HG02981 (cell line): Measurements from ENCODE around the gene GRAMD1C.

Experiments used
- ATAC-seq: cut with Tn5 transposase; IDR thresholded peaks from one replicate; pipeline ENCODE4 v1.9.1; 2021; ENCODE audit warnings: mild to moderate bottlenecking, moderate library complexity; ENCODE audit not compliant: unreplicated experiment

The GRAMD1C gene

DNA sequence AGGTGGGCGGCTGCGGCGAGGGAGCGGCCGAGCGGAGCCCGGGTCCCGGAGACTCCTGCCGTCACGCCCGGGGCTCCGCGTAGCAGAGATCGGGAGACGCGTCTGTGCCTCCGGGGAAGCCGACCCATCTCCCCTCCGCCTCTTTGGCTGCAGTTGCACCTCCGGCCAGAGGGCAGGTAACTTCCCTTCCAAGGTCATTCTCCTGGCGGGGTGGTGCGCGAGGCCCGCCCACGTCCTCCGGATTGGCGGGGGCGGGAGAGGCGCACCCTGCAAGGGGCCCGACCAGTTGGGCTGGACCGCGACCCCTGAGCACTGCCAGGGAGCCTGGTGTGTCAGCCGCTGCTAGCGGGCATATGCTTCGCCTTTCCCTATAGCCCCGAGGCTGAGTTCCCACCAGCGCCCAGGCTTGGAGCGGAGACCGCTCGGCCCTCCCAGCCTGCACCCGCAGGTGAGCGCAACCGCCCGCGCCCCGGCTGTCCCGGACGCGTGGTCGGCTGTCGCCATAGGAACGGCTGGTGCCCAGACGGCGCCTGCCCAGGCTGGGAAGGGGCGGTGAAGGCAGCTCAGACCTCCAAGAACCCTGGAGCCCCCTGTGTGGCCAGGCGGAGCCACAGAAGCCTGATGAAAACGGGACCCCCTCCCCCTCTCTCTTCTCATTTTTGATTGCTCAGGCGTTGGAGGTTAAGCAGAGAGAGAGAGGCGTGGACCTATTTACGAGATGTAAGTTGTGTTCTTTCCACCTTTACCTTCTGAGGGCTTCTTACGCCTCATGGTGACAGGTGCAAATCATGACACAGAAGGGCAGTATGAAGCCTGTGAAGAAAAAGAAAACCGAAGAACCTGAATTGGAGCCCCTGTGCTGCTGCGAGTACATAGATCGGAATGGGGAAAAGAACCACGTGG lies 109.7 kb downstream of the GRAMD1C start:
- peak; percentile 43 for ATAC-seq

DNA sequence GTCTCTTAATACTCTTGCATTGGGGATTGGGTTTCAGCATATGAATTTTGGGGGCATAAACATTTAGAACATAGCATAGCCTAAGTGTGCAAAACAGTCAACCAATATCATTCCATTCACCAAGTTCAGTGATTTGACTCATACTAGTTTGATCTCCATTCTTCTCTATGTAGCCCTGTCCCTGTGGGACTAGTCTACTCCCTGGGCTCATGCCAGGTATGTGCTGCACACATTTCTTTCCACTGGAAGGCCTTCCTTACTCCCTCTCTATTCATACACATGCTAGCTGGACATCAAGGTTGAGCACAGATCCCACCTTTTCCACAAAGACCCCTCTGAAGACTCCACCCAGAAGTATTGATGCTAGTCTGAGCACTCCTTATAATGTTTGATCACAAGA lies 114.3 kb downstream of the GRAMD1C start:
- ATAC-seq, result no peak

DNA sequence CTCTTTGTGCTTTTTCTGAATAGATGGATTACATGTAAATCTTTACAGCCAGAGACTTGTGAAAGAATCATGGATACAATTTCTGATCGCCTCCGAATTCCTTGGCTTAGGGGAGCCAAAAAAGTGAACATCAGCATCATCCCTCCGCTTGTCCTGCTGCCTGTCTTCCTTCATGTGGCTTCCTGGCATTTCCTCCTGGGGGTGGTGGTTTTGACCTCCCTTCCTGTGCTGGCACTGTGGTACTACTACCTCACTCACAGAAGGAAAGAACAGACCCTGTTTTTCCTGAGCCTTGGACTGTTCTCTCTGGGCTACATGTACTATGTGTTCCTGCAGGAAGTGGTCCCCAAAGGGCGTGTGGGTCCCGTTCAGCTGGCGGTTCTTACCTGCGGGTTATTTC lies 115.1 kb downstream of the GRAMD1C start:
- no peak for ATAC-seq

DNA sequence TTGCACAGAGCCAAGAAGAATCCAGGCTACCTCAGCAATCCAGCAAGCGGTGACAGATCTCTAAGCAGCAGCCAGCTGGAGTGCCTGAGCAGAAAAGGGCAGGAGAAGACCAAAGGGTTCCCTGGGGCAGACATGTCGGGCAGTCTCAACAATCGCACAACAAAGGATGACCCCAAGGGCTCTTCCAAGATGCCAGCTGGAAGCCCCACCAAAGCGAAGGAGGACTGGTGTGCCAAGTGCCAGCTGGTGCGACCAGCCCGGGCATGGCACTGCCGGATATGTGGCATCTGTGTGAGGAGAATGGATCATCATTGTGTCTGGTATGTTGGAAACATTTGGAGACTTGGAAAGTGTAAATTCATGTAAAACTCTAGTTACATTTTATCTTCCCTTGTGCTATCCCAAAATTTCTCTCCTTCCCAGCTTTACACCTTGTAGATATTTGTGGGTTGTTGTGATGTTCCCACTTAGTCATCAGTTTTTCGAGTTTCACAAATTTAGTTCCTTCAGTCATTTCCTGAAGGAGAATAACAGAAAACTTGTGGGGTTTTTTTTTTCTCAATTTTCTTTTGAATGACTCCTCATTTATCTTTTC lies 115.6 kb downstream of the GRAMD1C start:
- ATAC-seq, result no peak

DNA sequence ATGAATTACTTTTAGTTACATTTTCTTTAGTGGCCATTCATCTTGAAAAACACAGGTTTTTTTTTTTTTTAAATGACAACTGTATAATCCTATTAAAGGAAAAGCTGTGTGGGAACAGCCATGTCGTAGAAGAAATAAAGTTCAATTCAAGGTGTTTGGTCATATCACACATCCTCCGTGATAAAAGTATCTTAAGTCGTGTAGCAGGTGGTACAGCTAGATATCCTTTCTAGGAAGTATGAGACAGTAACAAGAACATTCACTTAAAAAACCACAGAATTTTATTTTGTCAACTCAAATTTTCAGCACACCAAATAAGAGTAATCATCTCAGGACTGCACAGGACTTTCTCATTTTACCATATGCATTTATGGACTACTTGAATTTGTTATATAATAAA lies 125.3 kb downstream of the GRAMD1C start:
- ATAC-seq, result no peak

DNA sequence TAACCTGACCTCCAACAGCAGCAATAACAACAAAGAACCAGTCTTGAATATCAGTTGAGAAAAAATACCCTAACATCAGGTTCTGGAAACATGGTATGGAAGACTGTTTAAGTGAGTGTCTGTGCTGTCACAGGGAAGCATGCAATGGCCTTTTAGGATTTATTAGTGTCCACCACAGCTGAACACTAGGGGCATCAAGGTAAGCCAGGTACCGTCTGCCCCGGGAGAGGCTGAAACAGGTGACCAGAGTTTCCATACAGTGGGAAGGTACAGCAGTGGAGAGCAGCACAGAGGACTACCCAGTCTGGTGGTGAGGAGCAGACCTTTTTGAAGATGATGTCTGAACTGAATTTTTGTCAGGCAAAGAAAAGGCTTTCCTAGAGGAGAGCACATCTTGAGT lies 127.6 kb downstream of the GRAMD1C start:
- ATAC-seq, result no peak

DNA sequence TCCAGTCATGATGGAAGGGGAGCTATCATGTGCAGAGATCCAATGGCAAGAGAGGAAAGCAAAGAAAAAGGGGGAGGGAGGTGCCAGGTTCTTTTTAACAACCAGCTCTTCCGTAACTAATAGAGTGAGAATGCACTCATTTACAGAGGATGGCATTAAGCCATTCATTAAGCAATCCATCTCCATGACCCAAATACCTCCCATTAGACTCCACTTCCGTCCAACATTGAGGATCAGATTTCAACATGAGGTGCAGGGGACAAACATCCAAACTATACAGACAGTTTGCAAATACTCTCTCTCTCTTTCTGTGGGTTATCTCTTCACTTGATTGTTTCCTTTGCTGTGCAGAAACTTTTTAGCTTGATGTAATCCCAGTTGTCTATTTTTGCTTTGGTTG lies 130.4 kb downstream of the GRAMD1C start:
- no peak for ATAC-seq

DNA sequence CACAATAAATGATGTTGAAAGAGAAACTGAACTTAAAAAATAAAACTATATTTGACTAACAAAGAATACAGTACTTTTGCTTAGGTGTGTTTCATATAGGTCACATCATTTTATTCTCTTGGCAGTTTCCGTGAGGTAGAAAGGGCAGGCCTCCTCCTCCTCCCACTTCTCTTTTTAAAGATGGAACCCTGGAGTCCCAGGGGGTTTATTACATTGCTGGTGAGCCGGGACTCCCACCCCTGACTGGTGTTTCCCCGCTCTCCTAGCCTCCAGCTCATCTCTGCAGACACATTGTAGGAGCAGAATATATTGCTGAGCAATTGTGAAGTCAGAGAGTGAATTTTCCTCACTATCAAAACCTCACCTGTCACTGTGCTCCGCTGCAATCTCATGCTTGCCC lies 139.2 kb downstream of the GRAMD1C start:
- no peak for ATAC-seq

DNA sequence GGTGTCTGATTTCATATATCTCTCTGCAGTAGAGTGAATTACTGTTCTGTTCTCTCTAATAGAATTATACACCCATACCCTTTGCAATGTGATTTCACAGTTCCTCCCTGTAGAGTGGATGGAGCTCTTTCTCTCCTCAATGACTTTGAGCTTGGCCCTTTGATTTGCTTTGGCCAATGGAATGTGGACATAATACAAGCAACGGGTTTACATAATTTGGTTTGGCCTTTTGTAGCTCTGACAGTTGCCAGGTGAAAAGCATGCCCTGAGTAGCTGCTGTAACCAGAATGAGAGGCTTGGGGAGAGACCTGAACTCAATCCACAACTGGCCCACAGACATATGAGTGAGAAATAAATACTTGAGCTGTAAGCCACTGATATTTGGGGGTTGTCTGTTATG lies 141.3 kb downstream of the GRAMD1C start:
- ATAC-seq, result no peak

DNA sequence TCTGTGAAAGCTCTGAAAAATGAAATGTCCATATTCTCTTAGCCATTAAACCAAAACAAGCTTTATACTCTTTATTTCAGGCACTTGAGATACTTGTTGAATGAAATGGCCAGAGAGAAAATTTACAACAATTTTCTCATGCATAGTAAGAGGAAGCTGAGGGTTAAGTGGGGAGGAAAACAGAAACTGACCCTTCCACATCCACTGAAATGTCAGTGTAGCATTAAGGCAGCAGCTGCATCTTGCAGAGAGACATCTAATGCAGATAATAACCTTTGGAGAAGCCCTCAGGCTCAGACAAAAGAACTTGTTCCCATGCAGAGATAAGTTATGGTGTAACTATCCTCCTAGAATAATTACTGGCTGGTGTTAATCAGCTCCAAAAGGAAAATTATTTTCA lies 143.2 kb downstream of the GRAMD1C start:
- no peak for ATAC-seq

DNA sequence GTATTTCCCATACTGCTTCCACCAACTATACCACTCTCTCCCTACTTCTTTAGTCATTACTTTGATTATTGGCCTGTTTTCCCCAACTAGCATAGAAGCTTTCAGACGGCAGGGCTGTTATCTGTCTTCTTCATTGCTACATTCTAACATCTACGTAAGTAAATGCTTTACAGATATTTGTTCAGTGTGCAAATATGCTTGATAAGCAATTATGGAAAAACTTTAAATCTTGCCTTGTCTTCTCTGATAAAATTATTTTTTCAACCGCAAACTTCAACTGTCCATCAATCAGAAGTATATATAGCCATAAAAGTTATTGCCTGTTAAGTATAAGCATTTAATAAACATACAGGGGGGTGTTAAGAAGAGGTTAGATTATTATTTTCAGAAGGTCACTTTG lies 145.0 kb downstream of the GRAMD1C start:
- no peak for ATAC-seq

DNA sequence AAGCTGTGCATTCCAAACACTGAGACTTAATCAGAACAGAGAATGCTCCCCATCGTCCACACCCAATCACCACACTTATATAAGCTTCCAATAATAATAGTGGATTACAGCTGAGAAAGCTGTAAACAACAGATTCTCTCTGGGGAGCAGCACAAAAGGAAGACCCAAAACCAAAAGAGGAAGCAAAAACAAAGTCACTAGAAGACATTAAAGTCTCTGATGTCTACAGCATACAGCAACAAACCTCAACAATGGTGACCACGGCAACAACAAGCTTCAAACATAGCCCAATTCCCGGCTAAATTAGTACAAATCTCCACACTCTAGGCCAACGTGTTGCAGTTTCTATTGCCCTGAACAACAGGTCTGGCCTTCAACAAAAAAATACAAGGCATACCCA lies 147.0 kb downstream of the GRAMD1C start:
- peak; percentile 87 for ATAC-seq
